GM21381 (cell line): ENCODE results near the gene KCTD18.

ENCODE experiments used
- ATAC-seq: cut with Tn5 transposase; IDR thresholded peaks from one replicate; pipeline ENCODE4 v1.9.1; 2021; ENCODE audit warnings: mild to moderate bottlenecking, moderate library complexity; ENCODE audit not compliant: unreplicated experiment

Gene KCTD18

DNA sequence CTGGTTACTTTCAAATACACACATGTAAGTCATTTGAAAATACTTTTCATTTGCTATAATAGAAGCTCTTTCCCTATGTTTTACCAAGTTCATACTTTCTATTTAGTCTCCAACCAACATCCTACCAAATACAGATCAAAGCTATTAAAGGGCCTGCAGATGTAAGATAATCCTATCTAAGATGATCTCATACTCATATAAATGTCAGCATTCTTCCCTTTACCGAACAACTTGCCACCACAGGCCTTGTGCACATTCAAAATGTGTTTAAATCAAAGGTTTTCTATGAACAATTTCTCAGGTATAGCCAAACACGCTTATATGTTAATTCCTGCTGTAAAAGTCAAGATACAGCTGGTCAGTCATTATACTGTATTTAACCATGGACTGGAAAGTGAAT lies 23.3 kb downstream of the KCTD18 start:
- no peak for ATAC-seq

DNA sequence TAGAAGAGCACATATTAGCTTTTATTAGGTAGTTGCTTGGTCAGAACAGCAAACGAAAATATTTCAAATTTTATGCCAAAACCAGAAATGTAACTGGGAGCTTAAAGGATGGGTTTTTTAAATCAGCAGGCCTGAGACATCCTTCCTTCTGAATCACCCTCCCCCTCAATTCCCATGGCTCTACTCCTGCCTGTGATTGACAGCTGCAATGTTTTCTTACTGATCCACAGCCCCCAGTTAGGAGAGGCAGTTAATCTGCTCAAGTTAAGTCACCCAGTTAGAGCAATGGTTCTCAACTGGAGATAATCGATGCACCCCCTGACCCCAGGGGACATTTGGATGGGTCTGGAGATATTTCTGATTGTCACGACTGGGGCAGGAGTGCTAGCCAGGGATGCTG lies 24.9 kb downstream of the KCTD18 start:
- no peak for ATAC-seq

DNA sequence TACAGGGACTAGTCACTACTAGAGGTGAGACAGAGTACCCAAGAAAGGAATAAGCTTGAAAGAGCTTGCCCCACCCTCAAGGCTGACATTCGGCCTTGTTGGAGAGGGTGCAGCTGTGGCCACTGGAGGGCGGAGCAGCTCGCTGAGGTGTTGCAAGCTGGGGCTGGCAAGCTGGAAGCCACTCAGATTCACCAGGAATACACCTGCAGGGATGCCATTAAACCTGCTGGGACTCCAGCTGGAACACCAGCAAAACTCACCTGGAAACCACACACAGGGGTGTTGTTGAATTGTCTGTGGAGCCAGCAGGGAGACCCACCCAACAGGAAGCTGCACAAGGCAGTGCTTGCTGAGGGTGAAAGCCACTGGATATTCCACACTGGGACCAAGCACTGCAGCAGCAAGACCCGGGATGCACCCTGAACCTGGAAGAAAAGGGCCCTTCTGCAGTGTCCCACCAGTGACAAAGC lies 26.1 kb downstream of the KCTD18 start:
- ATAC-seq, result peak; percentile 48

DNA sequence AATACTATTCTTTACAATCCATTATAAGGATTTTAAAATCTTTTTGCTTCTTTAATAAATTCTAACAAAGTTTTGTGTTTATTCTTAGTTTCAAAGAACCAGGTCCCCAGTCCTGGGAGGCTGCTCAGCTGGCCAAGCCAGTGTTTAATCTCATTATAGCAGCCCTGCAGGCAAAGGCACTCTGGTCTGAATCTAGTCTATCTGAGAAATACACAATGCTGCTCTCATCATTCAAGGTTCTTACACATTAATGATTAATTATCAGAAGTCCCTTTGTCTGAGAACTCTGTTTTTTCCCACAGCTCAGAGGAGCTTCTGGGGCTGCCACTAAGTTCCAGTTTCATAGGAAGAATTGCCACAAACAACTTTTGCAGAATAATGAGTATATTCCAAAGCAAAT lies 27.7 kb downstream of the KCTD18 start:
- peak; percentile 50 for ATAC-seq

DNA sequence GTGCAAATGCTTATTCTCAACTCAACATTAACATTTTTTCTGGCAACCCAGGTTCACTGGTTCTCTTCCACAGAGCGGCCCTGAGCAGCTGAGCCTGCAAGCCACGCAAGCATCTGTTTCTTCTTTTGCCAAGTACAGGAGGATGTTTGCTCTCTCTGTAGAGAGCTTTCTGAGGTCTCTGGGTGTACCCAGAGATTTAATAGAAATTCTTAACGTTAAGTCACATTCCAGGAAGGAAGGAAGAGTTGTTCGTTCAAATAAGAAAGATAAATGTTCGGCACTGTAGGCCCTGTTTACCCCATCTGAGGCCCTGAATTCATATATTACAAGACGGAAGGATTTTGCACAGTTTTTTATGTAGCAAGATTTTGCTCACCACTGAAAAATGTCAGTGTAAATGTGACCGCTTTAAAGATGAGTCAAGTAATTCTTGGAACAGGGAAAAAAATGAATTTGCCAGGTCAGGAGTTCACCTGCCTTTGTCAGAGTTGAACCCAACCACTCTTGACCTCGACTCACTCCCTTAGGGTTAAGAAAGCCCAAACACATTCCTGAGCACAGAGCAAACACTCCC lies 30.1 kb downstream of the KCTD18 start:
- no peak for ATAC-seq

DNA sequence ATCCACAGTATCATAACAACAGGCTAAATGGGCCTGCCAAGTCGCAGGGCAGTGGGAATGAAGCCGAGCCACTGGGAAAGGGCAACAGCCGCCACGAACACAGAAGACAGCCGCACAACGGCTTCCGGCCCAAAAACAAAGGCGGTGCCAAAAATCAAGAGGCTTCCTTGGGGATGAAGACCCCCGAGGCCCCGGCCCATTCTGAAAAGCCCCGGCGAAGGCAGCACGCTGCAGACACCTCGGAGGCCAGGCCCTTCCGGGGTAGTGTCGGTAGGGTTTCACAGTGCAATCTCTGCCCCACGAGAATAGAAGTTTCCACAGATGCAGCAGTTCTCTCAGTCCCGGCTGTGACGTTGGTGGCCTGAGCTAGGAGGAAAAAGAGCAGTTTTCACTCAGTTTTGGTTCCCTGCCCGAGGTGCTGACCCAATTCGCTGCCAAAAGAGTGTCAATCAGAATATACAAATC lies 32.2 kb downstream of the KCTD18 start:
- no peak for ATAC-seq

DNA sequence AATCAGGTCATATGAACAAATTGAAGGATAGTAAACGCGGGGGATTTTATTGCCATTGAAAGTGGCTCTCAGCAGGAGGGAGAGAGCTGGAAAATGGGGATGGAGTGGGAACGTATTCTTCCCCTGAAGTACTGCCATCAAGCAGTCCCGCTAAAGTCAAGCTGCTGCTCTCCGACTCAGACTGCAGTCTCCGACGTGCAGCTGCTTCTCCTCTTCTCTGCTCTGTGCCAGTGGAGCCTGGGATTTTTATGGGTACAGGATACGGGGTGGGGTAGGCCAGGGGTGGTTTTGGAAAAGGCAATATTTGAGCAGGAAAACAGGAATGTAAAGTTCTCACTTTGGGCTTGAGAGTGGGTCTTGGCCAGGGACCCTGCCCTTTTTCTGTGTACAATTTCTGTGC lies 33.0 kb downstream of the KCTD18 start:
- no peak for ATAC-seq

DNA sequence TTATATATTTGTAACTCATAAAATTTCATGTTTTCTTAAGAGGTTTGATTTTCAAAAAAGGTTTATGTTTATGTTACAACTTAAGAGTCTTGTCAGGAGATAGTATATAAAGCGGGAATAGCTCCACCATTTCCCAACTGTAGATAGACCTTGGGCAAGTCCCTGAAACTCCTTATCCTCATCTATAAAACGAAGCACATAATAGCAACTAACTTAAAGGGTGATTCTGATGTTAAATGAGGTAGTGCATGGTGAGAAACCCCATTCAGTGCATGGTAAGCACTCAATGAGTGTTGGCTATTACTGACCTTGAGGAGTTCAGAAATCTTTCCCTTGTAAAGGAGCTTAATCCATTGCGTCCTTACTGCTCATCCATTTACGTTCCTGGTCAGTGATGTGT lies 34.1 kb downstream of the KCTD18 start:
- no peak for ATAC-seq

DNA sequence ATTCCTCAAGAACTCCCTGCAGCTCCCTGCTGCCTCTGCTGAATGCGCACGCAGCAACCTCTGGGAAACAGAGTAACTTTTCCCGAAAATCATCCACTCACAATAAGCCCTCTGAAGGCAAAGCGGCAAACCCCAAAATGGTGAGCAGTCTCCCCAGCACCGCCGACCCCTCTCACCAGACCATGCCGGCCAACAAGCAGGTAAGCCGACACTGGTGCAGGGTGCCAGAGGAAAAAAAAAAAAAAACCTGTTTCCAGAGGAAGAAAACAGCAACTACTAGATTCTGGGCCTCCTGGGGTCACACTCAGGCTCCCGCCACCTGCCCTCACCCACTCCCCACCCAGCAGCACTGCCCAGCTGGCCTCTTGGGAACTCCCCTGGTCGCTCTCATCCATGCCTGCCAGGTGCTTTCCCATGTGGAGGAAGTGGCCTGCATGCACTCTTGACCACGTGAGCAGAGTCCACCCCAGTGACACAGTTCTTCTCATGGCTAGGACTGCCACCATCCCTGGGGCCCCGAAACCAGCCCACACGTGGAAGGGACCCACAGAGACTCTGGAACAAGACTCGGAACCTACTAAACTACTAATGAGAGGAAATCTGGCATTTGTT lies 36.9 kb downstream of the KCTD18 start:
- no peak for ATAC-seq

DNA sequence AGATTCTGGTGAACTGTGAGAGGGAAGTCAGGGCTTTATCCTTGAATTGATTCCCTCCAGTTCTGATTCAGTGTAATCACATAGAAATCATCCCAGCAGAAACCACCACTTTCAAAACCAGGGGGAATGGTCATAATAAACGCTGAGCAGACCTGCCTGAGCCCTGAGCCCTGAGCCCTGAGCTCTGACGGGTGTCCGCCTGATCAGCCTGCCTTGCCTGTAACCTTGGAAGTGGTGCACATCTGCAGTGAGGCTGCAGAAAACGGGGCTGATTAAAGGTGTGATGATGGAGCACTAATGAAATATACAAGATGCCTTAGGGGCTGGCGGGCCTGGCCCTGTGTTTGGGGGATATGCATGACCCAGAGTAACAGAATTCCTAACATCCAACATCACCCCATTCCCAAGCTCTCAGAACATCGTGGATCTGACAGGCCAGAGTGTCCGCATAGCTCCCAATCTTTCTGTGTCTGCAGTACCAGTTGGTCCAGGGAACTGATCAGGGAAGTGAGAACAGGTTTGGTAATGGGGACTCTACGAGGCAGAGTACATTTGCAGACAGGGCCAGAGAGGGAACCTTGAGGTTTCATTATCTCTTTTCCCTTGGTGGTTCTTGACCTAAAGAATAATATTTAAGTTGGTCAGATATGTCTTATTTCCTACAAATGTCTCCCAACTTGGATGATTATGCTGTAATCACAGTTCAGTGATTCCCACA lies 37.8 kb downstream of the KCTD18 start:
- no peak for ATAC-seq

DNA sequence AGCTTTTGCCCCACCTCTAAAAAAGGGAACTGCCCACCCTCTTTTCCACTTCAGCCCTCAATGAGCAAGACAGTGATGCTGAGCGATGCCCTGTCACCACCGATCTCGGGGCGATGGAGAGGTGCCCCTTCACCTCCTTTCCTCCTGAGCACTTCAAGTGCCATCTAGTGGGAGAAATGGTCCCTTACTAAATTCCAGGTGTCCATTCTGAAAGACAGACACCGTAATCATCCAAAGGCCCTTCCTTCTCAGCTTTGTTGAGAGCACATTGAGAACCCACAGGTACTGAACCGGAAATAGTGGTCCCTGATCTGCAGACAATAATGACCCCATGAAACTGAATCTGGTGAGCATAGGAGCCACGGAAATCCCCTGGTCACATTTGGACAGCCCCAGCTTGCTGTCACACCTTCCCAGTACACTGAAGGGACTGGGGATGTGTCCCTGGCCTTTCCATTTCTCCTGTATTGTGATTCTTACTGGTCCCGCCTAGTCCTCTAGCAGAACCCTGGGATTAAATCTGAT lies 38.5 kb downstream of the KCTD18 start:
- ATAC-seq, result peak; percentile 84

DNA sequence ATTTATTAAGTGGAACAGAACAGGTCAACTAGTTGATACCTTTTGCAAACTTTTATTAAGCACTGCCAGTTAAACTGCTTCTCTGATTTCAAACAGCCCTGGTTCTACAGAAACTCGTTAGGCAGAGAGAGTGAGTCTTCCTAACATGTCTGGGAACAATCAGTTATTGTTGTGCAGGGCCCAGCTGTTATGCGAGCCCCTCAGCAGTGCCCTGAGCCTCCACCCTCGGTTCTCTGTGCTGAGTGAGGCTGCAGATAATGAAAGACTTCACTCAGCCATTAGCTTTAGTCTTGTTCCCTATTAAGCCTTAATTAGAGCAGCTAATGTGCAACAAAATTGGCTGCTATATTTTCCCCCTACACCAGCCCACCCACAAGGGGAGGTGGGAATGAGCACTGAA lies 39.6 kb downstream of the KCTD18 start:
- ATAC-seq, result no peak

DNA sequence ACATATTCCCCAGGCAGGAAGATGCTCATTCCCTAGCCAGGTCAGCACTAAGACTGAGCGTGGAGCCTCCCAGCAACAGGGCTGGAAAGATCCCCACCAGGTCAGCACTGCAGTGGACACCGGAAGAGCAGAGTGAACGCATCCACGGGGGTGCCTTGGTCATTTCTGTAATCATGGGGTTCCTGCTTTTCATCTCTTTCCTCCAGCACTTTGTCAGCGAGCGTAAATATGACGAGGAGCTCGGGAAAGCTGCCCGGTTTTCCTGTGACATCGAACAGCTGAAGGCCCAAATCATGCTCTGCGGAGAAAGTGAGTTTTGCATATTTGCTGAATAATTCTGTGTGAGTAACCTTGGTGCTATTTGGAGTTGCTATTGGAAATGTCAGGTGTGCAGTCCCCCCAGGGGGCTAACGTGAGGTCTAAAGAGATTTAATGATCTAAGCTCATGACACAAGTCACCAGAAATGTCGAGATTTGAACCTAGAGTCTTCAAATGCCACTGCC lies 40.1 kb downstream of the KCTD18 start:
- no peak for ATAC-seq

DNA sequence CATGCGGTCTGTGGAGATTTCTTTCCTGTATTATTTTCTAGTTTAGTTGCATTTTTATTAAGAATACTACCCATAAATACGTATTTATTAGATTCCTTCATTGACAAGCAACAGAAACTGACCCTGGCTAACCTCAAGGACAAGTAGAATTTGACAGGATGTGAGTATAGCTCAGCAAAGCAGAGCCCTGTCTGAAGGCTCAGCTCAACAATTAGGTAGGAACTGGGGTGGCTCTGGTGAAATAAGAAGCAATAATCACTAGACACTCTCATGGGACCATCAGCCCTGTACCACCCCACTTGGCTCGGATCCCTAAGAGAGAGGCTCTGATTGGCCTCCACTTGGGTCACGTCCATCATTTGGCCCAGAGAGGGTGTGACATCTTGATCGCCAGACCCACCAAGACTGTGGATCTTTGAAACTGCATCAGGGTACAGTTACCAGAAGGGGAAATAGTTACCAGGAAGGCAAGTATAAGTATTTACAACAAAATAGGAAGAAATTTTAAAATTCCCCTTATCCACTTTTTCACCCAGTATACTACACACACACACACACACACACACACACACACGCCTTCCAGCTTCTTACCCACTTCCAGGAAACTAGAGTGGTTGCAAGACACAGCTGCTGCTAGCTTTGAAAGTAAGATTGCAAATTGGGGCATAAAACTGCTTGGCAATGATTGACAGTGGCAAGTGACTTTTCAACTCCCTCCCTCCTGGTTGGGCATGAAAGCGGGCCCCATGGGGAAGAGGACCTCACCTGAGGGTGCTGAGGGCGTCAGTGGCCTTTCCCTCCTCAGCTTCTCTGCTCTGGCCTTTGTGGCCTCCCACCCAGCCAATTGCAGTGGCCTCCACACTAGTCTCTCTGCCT lies 41.8 kb downstream of the KCTD18 start:
- ATAC-seq, result no peak

DNA sequence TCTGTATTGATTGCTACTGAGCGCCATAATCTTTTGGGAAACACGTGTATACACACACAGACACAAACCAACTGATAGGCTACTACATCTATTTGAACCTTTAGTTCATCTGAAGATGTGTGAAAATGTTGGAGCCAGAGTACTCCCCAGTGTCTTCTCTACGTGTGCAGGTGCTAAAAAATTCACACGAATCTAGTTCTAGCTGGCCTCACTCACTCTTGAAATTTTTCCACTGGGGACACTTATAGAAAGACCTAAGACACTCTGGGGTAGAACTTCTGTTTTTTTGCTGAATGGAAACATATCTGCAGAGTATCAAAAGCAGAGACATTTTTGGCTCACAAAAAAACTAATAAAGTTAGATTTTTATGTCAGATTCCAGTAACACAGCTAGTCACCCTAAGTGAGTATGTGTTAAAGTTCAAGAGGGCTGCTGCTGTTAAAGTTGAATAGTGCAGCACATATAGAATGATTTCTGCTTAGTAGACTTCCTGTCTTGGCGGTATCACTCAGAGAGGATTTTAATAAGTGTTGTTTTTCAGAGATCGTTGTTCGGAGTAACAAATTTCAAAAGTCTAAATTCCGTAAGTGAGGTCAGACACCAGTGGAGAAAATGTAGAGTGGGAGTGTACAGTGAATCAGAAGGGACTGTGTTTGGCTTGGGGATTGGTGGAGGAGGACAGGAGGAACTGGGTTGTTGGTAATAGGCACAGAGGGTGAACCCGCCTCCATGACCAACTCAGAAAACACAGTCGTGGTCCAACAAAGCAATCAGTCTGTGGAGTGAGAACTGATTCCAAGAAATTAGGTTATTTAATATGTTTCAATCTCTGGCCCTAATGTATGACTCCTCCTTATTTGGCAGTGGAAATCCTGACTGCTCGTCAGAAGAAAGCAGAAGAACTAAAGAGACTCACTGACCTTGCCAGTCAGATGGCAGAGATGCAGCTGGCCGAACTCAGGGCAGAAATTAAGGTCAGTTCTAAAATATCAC lies 43.1 kb downstream of the KCTD18 start:
- no peak for ATAC-seq

DNA sequence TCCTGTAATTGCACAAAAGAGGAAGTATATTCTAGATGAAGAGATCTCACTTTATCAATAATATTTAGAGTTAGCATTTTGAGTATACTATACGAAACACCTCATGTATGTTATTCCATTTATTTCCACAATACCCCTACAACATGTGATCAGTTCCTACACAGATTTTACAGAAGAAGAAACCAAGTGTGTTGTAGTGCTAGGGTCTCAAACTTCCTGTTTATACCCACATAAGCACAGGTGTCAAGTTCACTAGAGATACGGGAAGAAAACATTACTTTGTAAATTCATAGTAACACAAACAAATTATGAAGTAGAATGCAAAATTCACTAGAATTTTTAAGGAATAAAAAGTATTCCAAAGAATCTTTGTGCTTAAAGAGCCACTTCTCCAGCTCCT lies 46.4 kb downstream of the KCTD18 start:
- no peak for ATAC-seq

DNA sequence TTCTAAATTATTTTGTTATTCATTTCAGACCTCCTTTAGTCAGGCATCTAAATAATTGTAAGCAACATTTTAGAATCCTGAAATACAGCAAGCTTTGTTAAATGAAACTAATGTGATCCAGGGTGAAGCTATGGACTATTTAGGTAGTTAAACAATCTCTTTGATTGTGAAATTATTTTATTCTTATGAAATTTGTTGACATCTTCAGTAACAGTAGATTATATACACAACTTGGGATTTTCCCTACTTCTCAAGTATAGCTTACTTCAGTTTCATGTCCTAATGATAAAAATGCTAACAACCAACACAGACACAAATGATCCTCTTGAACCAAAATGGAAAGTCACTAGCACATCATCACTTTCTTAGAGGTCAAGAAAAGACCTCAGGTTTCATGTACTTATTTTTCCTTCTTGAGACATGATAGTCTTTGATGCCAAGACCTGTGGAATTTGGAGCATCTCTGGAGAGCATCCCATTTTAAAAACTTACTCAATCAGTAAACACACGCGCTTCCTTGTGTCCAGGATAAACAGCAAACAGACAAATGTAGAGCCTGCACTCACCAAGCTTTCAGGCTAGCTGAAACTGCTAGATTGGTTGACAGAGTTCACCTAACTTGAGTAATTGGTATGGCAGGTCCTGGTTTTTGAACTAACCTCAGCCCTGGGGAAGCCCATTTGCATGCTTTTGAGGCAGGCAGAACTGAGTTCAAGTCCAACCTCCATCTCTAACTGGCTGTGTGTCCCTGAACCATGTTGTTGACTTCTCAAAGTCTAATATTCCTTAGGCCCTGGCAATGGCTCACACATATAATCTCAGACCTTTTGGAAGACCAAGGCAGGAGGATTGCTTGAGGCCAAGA lies 47.8 kb downstream of the KCTD18 start:
- ATAC-seq, result no peak

DNA sequence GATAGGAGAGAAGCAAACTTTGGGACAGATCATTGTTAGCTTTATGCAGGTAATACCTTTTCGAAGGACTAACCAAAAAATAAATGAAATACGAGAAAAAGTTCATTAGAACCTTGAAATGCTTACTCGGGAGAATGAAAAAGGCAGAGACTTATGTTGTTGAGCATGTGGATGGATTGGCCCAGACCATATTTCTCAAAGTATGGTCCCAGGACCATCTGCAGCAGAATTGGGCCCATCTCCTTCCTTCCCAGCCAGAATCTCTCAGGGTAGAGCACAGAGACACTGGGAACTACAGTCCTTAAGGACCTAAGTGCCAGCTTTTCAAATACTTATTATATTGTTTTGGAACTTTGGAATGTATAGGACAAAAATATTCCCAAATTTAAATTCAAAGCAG lies 50.8 kb downstream of the KCTD18 start:
- ATAC-seq, result no peak

DNA sequence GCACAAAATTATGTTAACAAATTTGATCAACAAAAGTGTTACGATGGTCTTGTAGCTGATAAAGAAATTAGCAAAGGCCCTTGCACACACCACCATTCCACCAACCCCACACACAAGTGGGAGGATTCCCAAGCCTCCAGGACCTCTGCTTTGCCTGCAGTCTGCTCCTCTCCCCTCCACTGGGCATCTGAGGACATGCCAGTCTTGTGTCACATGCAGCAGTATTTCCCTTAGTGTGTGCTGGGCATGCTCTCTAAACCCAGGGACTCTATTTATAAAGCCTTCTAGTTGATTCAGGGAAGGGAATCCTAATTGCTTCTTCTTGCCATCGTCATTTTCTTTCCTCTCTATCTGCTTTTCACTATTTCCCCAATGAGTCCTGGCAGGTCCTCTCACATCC lies 53.3 kb downstream of the KCTD18 start:
- no peak for ATAC-seq
